ENCODE data around the gene ALG12.
"Not testable (repeated sequence)": the region's sequence is repeated elsewhere in the genome, so short reads cannot be mapped to it uniquely, and the experiment has no call there.

ALG12 gene

DNA sequence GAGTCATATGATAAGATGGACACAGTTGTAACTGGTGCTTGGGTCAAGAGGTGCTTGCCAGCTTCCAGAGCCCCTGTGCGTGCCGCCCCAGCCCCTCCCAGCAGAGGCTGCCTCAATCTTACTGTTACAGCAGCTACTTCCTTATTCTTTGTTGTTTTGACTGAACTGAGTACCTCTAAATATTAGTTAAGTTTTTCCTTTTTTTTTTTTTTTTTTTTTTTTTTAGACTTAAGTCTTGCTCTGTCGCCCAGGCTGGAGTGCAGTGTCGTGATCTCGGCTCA, 55.8 kb downstream of the ALG12 start:
- DNase-seq, result no peak

DNA sequence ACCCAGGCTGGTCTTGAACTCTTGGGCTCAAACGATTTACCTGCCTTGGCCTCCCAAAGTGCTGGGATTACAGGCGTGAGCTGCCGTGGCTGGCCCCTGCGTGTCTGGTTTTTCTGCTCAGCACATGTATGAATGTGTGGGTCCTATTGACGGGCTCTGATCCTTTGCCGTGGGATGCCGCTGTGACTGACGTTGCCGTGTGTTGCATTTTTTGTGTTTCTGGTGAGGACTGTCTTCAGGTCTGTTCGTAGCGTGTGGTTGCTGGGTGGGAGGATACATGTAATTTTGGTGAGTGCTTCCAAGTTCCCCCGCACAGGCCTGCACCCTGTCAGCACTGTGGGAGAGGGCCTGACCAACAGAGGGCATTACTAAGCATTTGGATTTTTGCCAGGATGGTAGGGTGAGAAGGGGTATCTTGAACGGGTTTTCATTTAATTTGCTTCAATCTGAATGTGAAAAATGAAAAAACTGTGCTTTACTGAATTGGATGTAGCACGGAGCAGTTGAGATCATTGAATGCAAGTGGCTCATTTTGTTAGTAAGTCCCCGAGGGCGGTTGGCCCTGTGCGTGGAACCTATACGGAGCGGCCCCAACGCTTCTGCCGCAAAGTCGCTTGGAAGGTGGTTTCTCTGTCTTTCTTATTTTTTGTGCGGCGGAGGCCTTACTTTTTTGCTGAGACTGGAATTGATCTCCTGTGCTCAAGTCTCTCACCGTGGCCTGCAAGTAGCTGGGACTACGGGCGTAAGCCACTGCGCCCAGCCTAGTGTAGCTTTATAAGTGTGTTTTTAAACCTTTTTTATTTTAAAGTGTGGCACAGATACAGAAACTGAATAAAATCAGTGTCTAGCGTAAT, 56.4 kb downstream of the ALG12 start:
- DNase-seq, result no peak

DNA sequence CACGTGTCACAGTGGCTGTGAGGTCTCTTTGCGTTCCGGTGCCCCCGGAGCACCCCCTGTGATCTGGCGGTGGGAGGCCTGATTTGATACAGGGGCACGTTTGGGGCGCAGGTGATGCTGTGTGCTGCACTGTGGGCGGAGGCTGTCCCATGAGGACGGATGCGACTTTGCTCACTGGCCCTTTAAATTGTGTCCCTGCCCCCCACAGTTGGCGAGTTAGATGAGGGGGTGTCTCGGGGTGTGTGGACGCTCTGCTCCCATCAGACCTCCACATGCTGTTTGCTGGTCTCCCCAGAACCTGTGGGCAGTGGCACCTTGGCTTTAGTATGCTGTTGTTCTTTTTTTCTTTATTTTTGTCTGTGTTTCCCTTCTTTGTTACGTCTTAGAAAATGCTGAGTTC, 59.4 kb downstream of the ALG12 start:
- no peak for DNase-seq

DNA sequence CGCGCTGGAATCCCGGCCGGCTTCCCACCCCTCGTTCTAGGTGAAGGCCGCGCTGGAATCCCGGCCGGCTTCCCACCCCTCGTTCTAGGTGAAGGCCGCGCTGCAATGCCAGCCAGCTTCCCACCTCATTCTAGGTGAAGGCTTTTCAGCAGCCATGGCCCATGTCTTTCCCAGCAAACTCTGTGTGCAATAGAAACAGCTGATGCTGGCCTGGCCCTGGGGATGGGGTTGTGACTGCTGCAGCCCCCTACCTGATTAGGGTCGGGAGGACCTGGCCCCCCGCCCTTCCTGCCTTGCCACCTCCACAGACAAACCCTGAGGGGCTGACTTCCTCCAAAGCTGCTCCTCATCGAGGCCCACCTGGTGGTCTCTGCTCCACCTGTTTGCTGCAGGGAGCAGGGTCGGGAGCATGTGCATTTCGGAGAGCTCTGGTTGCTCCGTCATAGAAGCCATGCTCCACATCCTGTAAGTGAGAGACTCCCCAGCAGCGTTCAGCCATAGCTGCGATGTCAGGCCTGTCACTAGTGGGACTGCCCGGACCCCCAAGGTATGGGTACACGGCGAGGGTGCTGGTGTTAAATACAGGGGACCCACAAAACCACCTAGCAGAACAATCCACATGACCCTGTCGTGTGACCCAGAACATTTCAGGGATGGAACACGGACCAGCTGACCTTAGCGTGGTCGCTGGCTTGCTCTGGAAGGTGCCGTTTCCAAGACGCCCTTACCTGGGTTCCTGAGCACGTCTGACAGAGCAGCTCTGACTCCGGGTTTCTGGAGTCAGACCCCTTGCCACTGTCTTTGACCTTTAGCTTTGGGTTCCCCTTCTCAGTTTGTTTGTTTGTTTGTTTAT, 61.2 kb downstream of the ALG12 start:
- no peak for DNase-seq

DNA sequence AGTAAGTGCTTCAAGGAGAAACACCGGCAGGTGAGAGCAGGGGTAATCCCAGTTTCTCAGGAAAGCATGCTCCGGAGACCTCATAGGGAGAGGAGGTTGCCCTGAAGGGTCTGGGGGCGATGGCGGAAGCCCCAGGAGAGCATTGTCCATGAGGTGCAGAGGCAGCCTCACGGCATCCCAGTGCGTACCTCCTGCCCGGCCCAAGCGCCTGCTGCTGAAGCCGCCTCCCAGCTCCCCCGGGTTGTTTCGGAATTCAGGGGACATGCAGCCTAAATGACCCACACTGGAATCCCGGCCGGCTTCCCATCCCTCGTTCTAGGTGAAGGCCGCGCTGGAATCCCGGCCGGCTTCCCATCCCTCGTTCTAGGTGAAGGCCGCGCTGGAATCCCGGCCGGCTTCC, 61.9 kb downstream of the ALG12 start:
- DNase-seq, result no peak

DNA sequence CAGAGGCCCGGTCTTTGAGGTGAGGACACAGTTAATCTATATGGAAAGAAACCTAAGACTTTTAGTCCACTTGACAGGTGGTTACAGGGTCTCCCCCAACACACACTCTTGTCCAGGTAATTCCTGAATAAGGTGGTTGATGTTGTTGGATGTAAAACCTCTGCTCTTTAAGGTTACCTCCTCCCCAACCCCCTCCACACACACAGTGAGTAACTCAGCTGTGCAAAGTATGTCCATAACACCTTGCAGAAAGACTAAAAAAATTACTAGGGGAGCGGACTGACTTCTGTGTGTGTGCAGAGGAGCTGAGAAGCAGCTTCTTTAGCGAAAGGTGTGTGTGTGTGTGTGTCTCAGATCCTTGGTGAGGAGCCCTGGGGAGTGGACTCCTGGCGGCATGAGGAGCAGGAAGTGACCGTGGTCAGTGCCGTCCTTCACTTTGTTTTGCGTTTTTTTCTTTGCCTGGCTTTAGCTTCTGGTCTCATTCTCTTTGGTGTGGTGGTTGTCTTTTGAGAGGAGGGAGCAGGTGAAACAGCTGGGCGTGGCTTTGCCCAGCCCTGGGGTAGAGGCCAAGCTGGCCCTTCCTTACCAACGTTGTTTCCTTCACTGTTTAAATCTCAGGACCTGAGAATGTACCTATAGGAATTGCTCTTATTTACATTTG, 62.9 kb downstream of the ALG12 start:
- no peak for DNase-seq

DNA sequence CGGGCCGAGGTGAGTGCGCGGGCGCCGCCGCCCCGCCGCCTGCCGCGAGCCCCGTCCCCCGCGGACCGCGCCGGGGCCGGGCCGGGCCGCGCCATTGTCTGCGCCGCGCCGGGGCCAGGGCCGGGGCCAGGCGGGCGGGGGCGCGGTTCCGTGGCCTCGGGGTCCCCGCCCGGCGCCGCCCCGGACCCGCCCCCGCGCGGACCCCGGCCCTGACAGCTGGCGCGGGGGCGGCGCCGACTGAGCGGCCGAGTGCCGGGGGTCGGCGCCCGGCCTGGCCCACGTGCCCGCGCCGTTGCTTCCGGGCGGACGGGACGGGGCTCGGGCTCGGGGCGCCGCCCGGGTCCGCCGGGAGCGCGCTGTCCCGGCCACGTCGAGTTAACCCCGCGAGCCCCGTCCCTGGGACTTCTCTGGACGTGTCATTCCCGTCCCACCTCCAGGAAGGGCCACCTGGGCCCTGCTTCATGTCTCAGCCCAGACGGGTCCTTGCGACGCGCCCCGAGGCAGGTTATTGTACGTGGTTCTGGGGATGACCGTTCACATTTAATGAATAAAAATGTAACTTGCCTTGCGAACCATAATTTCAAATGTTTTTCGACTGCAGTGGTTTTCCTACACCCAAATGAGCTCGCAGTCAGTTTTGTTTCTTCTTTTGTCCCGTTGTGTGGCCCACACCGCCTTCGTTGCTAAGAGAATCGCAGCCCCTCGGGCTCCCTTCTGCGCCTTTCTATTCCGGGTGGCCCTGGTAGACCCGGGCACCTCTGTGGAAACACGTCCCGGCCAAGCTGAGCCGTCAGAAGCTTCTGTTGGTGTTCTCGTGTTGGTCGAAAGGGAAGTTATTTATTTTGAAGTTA, 64.0 kb downstream of the ALG12 start:
- DNase-seq, result no peak

DNA sequence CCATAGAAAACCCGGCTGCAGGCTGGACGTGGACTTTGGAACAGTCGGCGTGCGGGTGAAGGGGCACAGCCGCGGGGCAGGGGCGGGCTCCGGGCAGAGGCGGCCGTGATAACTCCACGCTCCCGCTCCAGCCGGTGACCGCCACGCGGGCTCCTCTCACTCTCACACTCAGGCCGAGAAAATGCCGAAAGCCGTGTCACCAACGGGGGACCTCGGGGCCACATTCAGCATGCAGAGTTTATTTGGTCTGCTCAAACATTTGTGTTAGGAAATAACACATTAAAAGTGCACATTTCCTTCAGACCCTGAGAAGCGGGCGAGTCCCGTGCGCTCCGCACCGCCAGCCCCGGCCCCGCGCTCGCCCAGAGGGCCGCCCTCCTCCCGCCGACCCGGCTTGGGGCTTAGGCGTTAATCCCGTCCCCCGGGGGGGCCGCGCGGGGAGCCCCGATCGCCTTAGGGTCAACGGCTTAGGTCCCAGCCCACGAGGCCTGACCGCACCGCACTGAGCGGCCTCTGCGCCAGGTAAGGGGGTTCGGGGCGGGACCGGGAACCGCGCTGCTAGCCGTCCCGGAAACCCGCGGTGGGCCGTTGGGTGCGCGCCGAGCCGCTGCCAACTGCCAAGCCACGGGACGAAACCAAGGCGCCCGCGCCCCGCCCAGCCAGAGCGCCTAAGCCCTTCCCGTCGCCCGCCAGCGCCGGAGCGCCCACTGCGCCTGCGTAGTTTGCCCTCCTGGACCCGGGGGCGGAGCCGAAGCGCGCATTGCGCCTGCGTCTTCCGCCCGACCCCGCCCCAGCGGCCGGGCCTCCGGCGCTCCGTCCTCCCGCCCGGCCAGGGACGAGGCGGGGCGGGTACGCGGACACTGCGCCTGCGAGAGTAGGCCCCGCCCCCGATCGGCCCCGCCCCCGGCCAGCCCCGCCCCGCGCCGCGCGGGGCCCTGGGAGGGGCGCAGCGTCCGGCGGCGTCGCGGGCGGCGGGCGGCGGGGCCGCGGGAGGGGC, 65.0 kb downstream of the ALG12 start, which contains the start of gene ZBED4:
TSS of gene ZBED4 (plus strand) at position 947 of the 997 bp plus-strand sequence. CDS start 29,819 bp downstream, outside the sequence.
- DNase-seq, result peak; percentile 96

DNA sequence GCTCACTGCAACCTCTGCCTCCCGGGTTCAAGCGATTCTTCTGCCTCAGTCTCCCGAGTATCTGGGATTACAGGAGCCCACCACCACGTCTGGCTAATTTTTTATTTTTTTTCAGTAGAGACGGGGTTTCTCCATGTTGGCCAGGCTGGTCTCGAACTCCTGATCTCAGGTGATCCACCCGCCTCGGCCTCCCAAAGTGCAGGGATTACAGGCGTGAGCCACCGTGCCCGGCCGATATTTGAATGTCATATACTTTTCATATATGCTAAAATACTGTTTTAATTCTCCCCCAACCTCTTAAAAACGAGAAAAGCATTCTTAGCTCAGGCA, 65.7 kb downstream of the ALG12 start:
- DNase-seq, result not testable (repeated sequence)

DNA sequence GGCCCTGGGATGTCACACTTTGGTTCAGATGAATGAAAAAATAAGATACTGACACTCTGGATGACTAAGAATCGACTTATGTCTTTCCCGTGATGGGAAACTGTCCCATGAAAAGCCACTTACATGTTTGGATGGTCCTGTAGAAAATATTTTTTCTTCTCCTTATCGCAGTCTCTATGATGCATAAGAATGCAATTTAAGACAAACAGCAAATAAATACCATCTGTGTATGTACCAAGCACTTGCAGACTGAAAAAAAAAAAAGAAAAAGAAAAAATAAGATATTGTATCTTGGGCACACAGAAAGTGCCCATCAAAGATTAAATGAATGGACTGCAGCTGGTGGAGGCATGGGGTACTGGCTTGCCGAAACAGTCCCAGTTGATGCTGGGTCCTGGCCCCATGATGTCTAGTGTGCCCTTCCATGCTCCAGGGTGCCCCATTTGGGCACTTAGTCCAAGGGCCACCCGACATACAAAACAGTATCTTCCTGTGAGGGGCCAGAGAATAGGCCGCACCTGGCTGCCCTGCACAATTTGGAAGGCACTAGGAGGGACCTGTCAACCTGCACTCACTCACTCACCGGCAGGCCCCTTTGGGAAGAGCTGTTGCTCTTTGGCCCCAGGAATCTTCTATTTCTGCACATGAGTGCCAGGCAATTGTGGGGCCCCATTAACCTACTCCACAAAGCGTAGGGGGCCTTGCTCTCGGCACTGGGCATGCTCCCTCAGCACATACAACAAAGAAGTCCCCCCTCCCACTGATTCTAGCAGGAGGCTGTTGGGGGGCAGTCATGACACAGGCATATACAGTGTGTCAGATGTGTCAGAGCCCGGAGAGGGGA, 67.1 kb downstream of the ALG12 start:
- DNase-seq, result no peak
